ENCODE measurements around the gene CC2D1B.

DNA sequence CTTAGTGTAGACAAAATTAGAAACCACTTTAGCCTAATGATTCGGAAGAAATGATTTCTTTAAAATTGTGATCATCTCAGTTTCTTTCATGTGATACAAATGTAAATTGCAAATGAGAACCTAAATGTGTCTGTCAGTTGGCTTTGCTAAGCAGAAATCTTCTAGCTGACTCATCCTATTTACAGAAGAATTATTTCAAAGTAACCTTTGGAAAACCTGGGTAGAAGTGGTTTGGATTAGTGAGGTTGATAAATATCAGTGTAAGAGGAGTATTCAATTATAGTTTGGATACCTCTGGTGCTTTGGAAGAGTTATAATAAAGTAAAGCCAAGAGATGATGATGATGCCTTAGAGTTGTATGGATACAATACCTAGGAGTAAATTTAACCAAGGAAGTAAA, 37.4 kb downstream of the CC2D1B start:
- no peak for TF ChIP-seq POLR2AphosphoS5 (IDR thresholded peaks at IDR 0.05; ENCODE audit: borderline replicate concordance, low read depth, low read length)
- no peak for TF ChIP-seq EZH2 (IDR thresholded peaks at IDR 0.05)

All from SK-N-MC (cell line).